HCT116 (cell line): ENCODE results near the gene MVK. TPM values are rescaled to one million over a fixed set of nuclear protein-coding genes. Genes with fewer than 3 reads are reported as not detected.

Source experiments
- ATAC-seq: fragments of 200-7000 bp; cut with Tn5 transposase; 2 replicates; pipeline ENCODE4 v1.9.1; 2020; ENCODE audit warnings: mild to moderate bottlenecking, moderate library complexity
- BruUV-seq: library from RNA; stranded (reverse); fragments of 400-500 nt; replicated peaks from 2 replicates; lab custom pipeline; 2021; lab: Mats Ljungman, UMichigan
- CTCF ChIA-PET: fragments of 300-600 bp; sonication (Branson Sonifier 250); formaldehyde crosslinking; loops from one replicate; lab custom pipeline; 2021; ENCODE audit warnings: antibody characterized with exemption; lab: Charles Lee
- POLR2A ChIA-PET: fragments of 300-600, 350-600 bp; sonication (Branson Sonifier 250); formaldehyde crosslinking; loops from one replicate; lab custom pipeline; 2021; ENCODE audit warnings: antibody characterized with exemption; lab: Charles Lee
- RAD21 ChIA-PET, 2 experiments: fragments of 300-600 bp; sonication (Branson Sonifier 250); formaldehyde crosslinking; loops; one replicate each; lab custom pipeline; 2023; ENCODE audit warnings: low total read pairs in 2 of 2; ENCODE audit not compliant: uncharacterized antibody in 2 of 2, unreplicated experiment in 2 of 2, low non-redundant PET in 1 of 2; lab: Charles Lee
- DNase-seq: peaks from one replicate; pipeline ENCODE4 v3.0.0-alpha.2; 2010; ENCODE audit warnings: low read depth, low spot score
- H2AFZ ChIP-seq: fragments of 200-600 bp; shearing (Covaris generic), sonication (generic); 2 replicates; pipeline ENCODE4 v1.6.1; 2017; ENCODE audit warnings: low read depth, mixed run types, mixed read lengths, antibody characterized with exemption, low read length; ENCODE audit not compliant: poor library complexity, severe bottlenecking
- H3K27ac ChIP-seq: 2 replicates; pipeline ENCODE4 v1.5.1; 2012; ENCODE audit warnings: low read depth, low read length
- H3K27me3 ChIP-seq: fragments of 200-600 bp; sonication (generic); 2 replicates; pipeline ENCODE4 v1.6.1; 2016; ENCODE audit warnings: mixed run types, low read length, mixed read lengths; ENCODE audit not compliant: insufficient read depth
- H3K36me3 ChIP-seq, 2 experiments: fragments of 200-500 bp in 1 of 2; fragments of 200-600 bp in 1 of 2; sonication (Bioruptor generic) in 1 of 2; sonication (generic) in 1 of 2; 2 replicates each; pipeline versions ENCODE4 v1.5.1 to v1.6.1; 2014 to 2016; ENCODE audit warnings: low read length in 2 of 2, inconsistent platforms in 1 of 2, mixed read lengths in 1 of 2, mixed run types in 1 of 2; ENCODE audit not compliant: insufficient read depth in 2 of 2, control insufficient read depth in 1 of 2
- H3K4me1 ChIP-seq, 2 experiments: fragments of 200-600 bp in 1 of 2; sonication (generic) in 1 of 2; 2 replicates each; pipeline versions ENCODE4 v1.5.1 to v1.6.1; 2012 to 2017; ENCODE audit warnings: low read length in 2 of 2, inconsistent platforms in 1 of 2, mild to moderate bottlenecking in 1 of 2, mixed read lengths in 1 of 2, mixed run types in 1 of 2, moderate library complexity in 1 of 2; ENCODE audit not compliant: insufficient read depth in 2 of 2, control insufficient read depth in 1 of 2
- H3K4me2 ChIP-seq: fragments of 200-600 bp; sonication (generic); 2 replicates; pipeline ENCODE4 v1.6.1; 2017; ENCODE audit warnings: mixed run types, low read length, mixed read lengths
- H3K4me3 ChIP-seq, 2 experiments: fragments of 200-600 bp in 1 of 2; sonication (generic) in 1 of 2; replicated peaks in 1 of 2; 2 replicates each; pipeline ENCODE4 v1.5.1; 2011 to 2016; ENCODE audit warnings: low read length in 2 of 2, control low read depth in 1 of 2, low read depth in 1 of 2, mild to moderate bottlenecking in 1 of 2, mixed read lengths in 1 of 2, mixed run types in 1 of 2
- H3K79me2 ChIP-seq: fragments of 200-600 bp; sonication (generic); 2 replicates; pipeline ENCODE4 v1.6.1; 2017; ENCODE audit warnings: mild to moderate bottlenecking, mixed run types, low read length, moderate library complexity, mixed read lengths; ENCODE audit not compliant: insufficient read depth
- H3K9ac ChIP-seq: fragments of 200-600 bp; sonication (generic); 2 replicates; pipeline ENCODE4 v1.6.1; 2016; ENCODE audit warnings: low read length, mixed read lengths
- H3K9me2 ChIP-seq: fragments of 200-600 bp; sonication (generic), shearing (Covaris generic); 2 replicates; pipeline ENCODE4 v1.6.1; 2017; ENCODE audit warnings: mixed run types, mild to moderate bottlenecking, moderate library complexity; ENCODE audit not compliant: insufficient read depth
- H3K9me3 ChIP-seq, 2 experiments: fragments of 200-500 bp in 1 of 2; fragments of 200-600 bp in 1 of 2; sonication (Bioruptor generic) in 1 of 2; sonication (generic) in 1 of 2; 2 replicates each; pipeline ENCODE4 v1.6.1; 2014 to 2017; ENCODE audit warnings: low read length in 2 of 2, mixed read lengths in 2 of 2, inconsistent platforms in 1 of 2, low read depth in 1 of 2, mild to moderate bottlenecking in 1 of 2, mixed run types in 1 of 2, moderate library complexity in 1 of 2; ENCODE audit not compliant: control insufficient read depth in 1 of 2, insufficient read depth in 1 of 2
- H4K20me1 ChIP-seq: fragments of 200-600 bp; sonication (generic), shearing (Covaris generic); 2 replicates; pipeline ENCODE4 v1.6.1; 2017; ENCODE audit warnings: mixed run types, mild to moderate bottlenecking, moderate library complexity; ENCODE audit not compliant: insufficient read depth
- ATF3 ChIP-seq: IDR thresholded peaks from 2 replicates; pipeline ENCODE4 v1.6.1; 2012
- CBX3 ChIP-seq: IDR thresholded peaks from 2 replicates; pipeline ENCODE4 v1.6.1; 2012; ENCODE audit warnings: low read depth
- CEBPB ChIP-seq: IDR thresholded peaks from 2 replicates; pipeline ENCODE4 v1.6.1; 2012; ENCODE audit warnings: low read depth
- EGR1 ChIP-seq: IDR thresholded peaks from 2 replicates; pipeline ENCODE4 v1.6.1; 2012; ENCODE audit warnings: low read depth
- ELF1 ChIP-seq: IDR thresholded peaks from 2 replicates; pipeline ENCODE4 v1.6.1; 2012; ENCODE audit warnings: low read depth, borderline replicate concordance
- EZH2phosphoT487 ChIP-seq: fragments of 200-600 bp; IDR thresholded peaks from 2 replicates; pipeline ENCODE4 v1.6.1; 2018; ENCODE audit warnings: antibody characterized with exemption, borderline replicate concordance
- FOSL1 ChIP-seq: IDR thresholded peaks from 2 replicates; pipeline ENCODE4 v1.6.1; 2012; ENCODE audit warnings: low read depth
- JUND ChIP-seq: IDR thresholded peaks from 2 replicates; pipeline ENCODE4 v1.6.1; 2012
- MAX ChIP-seq: IDR thresholded peaks from 2 replicates; pipeline ENCODE4 v1.6.1; 2012
- POLR2A ChIP-seq: IDR thresholded peaks from 2 replicates; pipeline ENCODE4 v1.7.0; 2011; ENCODE audit warnings: borderline replicate concordance; ENCODE audit not compliant: insufficient read depth, insufficient read length; ENCODE audit errors: extremely low read depth
- RAD21 ChIP-seq: IDR thresholded peaks from 2 replicates; pipeline ENCODE4 v1.6.1; 2012; ENCODE audit warnings: low read depth, mild to moderate bottlenecking
- REST ChIP-seq: IDR thresholded peaks from 2 replicates; pipeline ENCODE4 v1.6.1; 2012; ENCODE audit warnings: low read depth
- SIN3A ChIP-seq: IDR thresholded peaks from 2 replicates; pipeline ENCODE4 v1.6.1; 2012; ENCODE audit warnings: low read depth
- YY1 ChIP-seq: IDR thresholded peaks from 2 replicates; pipeline ENCODE4 v1.6.1; 2011; ENCODE audit warnings: low read length, low read depth, moderate library complexity, mild to moderate bottlenecking; ENCODE audit not compliant: insufficient replicate concordance; ENCODE audit errors: extremely low read depth
- ZNF274 ChIP-seq: fragments of 200-500 bp; sonication (Bioruptor generic); IDR thresholded peaks from 2 replicates; pipeline ENCODE4 v1.6.1; 2014; ENCODE audit warnings: mild to moderate bottlenecking, low read depth, low read length, inconsistent platforms
- intact Hi-C: fragments of 100-400 bp; cut with micrococcal nuclease; formaldehyde crosslinking; loops from 2 replicates; pipeline ENCODE4 v1.10.0; 2022
- total RNA-seq: library from RNA; stranded (reverse); gene quantifications from one replicate; pipeline ENCODE4 v1.2.1, GENCODE V29; 2021; ENCODE audit not compliant: unreplicated experiment

MVK gene
- total RNA-seq, 1 experiment from 2014 or later: 17.3 TPM

GRCh38 chr12:109625749-109626377 is 52.3 kb downstream of the MVK start:
- H3K9me3 ChIP-seq: no peaks in the 10 kb centered on the region
- no peak overlapping the region for H2AFZ ChIP-seq
- no peak overlapping the region for H3K4me3 ChIP-seq
- peaks cover 2 to 13% of the 10 kb centered on the region in 2 experiments; a peak in 2 of 4 replicates for H3K4me1 ChIP-seq
- ChIA-PET RAD21 (no interaction called here), CTCF (no interaction called here), POLR2A (no interaction called here)
- no peaks in the 10 kb centered on the region for H3K36me3 ChIP-seq
- no peak overlapping the region for H3K27ac ChIP-seq
- H3K79me2 ChIP-seq: no peaks in the 10 kb centered on the region
- H4K20me1 ChIP-seq: no peaks in the 10 kb centered on the region
- DNase-seq (no peak), ATAC-seq (no peak)
- H3K9me2 ChIP-seq: no peaks in the 10 kb centered on the region
- TF ChIP-seq MAX (no peak), EZH2phosphoT487 (no peak), ATF3 (no peak), EGR1 (no peak), JUND (no peak), CBX3 (no peak), RAD21 (no peak)
- H3K4me2 ChIP-seq: 0 out of 2 replicates have a peak overlapping the region, but pooled peaks have one; percentile 26
- intact Hi-C loops: no loop called here
- peaks cover 14% of the 10 kb centered on the region; the same call in 1 of the 2 replicates for H3K27me3 ChIP-seq
- no TSS peak for BruUV-seq
- H3K9ac ChIP-seq: no peak overlapping the region

GRCh38 chr12:109626378-109627115 is 53.0 kb downstream of the MVK start:
- H3K27me3 ChIP-seq: peaks cover 14% of the 10 kb centered on the region; the same call in 1 of the 2 replicates
- no TSS peak for BruUV-seq
- POLR2A ChIA-PET: no interaction called here
- TF ChIP-seq ZNF274 (no peak), FOSL1 (no peak), JUND (no peak), CEBPB (no peak), POLR2A (no peak), SIN3A (no peak), ELF1 (no peak), MAX (no peak), YY1 (no peak), ATF3 (no peak), EGR1 (no peak), REST (no peak)

More at GRCh38 chr12:109626378-109627115, 53.0 kb downstream of the MVK start:
- H3K4me1 ChIP-seq: peaks cover 2 to 13% of the 10 kb centered on the region in 2 experiments; a peak in 2 of 4 replicates
- no peak overlapping the region for H3K9ac ChIP-seq
- no peak overlapping the region for H3K27ac ChIP-seq
- RAD21 ChIA-PET: no interaction called here
- no peaks in the 10 kb centered on the region for H3K9me2 ChIP-seq
- H2AFZ ChIP-seq: no peak overlapping the region
- no peaks in the 10 kb centered on the region for H4K20me1 ChIP-seq
- DNase-seq: no peak
- no peaks in the 10 kb centered on the region for H3K9me3 ChIP-seq
- ATAC-seq: no peak
- no peaks in the 10 kb centered on the region for H3K36me3 ChIP-seq
- intact Hi-C loops: no loop called here
- CTCF ChIA-PET: no interaction called here
- H3K4me2 ChIP-seq: no peak overlapping the region
- H3K79me2 ChIP-seq: no peaks in the 10 kb centered on the region
- H3K4me3 ChIP-seq: no peak overlapping the region
